ENCODE data around the gene ARHGAP6.

Gene ARHGAP6

DNA sequence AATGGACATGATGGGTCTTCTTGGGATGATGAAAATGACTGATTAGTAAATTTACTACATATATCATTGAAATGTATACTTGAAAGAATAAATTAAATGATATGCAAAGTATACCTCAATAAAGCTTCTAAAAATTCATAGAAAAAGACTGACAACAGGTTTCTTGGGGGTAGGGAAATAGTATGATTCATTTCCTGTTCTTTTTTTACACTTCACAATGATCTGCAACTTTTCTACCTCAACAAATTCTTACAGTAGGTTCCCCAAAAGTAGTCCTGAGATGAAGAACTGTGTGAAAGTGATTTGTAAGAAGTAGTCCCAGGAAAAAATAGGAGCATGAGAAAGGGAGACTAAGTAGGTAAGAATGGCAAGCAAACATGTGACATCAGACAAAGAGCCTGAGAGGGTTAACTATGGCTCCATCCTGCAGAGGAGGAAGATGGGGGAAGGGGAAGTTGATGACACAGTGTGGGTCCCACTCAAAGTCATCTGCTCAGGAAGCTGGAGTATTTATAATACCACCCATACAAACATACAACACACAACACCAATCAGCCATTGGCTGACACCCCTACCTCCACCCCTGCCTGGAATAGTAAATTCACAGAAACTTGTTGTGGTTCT lies 73.9 kb downstream of the ARHGAP6 start:
- TF ChIP-seq, protein P1, sequence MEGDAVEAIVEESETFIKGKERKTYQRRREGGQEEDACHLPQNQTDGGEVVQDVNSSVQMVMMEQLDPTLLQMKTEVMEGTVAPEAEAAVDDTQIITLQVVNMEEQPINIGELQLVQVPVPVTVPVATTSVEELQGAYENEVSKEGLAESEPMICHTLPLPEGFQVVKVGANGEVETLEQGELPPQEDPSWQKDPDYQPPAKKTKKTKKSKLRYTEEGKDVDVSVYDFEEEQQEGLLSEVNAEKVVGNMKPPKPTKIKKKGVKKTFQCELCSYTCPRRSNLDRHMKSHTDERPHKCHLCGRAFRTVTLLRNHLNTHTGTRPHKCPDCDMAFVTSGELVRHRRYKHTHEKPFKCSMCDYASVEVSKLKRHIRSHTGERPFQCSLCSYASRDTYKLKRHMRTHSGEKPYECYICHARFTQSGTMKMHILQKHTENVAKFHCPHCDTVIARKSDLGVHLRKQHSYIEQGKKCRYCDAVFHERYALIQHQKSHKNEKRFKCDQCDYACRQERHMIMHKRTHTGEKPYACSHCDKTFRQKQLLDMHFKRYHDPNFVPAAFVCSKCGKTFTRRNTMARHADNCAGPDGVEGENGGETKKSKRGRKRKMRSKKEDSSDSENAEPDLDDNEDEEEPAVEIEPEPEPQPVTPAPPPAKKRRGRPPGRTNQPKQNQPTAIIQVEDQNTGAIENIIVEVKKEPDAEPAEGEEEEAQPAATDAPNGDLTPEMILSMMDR (IDR thresholded peaks at IDR 0.05; ENCODE audit: poor library complexity, severe bottlenecking), result no peak
- no peak for DNase-seq (ENCODE audit: low spot score)
- Histone ChIP-seq H3K27ac (ENCODE audit: poor library complexity, severe bottlenecking) (no peak overlapping the region), H3K4me3 (ENCODE audit: severe bottlenecking) (no peak overlapping the region), H3K9me3 (ENCODE audit: severe bottlenecking) (no peaks in the 10 kb centered on the region), H3K36me3 (ENCODE audit: low read depth) (no peaks in the 10 kb centered on the region), H3K27me3 (ENCODE audit: insufficient read depth, poor library complexity, severe bottlenecking) (no peaks in the 10 kb centered on the region), H3K4me1 (ENCODE audit: insufficient read depth, poor library complexity, severe bottlenecking) (no peaks in the 10 kb centered on the region)
- ATAC-seq (ENCODE audit: low read depth), result no peak

DNA sequence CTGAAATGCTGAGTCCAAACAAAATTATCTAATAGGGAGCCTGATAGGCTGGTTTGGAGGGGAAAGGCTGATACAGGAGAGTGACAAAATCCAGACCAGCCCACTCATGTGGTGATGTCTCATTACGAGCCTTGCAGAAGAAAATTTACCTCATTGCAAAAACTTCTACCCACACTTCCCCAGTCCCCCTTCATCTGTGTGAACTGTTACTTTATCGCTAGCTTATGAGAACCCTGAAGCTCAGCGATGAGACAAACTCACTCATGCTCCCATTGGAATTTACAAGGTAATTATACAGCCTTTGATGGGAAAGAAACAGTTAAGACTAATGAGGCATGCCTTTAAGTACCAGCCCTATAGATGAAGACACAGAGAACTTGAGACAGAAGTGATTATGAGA lies 76.1 kb downstream of the ARHGAP6 start:
- H3K4me3 ChIP-seq (ENCODE audit: severe bottlenecking), result no peak overlapping the region
- no peaks in the 10 kb centered on the region for H3K27me3 ChIP-seq (ENCODE audit: insufficient read depth, poor library complexity, severe bottlenecking)
- H3K36me3 ChIP-seq (ENCODE audit: low read depth), result no peaks in the 10 kb centered on the region
- DNase-seq (ENCODE audit: low spot score) (no peak), ATAC-seq (ENCODE audit: low read depth) (no peak)
- H3K9me3 ChIP-seq (ENCODE audit: severe bottlenecking), result no peaks in the 10 kb centered on the region
- no peaks in the 10 kb centered on the region for H3K4me1 ChIP-seq (ENCODE audit: insufficient read depth, poor library complexity, severe bottlenecking)
- no peak overlapping the region for H3K27ac ChIP-seq (ENCODE audit: poor library complexity, severe bottlenecking)
- TF ChIP-seq, protein P1 (IDR thresholded peaks at IDR 0.05; ENCODE audit: poor library complexity, severe bottlenecking), result no peak

DNA sequence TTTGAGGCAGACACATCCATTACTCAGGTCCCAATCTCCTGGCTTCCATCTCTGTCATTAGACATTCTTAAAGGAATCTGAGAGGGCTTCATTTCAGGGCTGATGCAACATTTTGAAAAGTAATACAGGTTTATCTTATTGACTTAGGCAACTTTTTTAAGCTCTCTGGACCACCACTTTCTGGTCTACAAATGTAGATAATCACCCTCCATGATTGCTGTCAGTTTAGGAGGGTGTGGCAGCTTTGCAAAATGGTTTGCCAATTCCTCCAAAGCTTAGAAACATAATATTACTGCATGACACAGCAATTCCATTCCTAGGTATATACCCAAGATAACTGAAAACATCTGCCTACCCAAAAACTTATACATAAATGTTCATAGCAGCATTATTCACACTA lies 77.6 kb downstream of the ARHGAP6 start:
- ATAC-seq (ENCODE audit: low read depth) (no peak), DNase-seq (ENCODE audit: low spot score) (no peak)
- Histone ChIP-seq H3K4me3 (ENCODE audit: severe bottlenecking) (no peak overlapping the region), H3K27me3 (ENCODE audit: insufficient read depth, poor library complexity, severe bottlenecking) (no peaks in the 10 kb centered on the region), H3K4me1 (ENCODE audit: insufficient read depth, poor library complexity, severe bottlenecking) (no peaks in the 10 kb centered on the region), H3K9me3 (ENCODE audit: severe bottlenecking) (no peaks in the 10 kb centered on the region), H3K27ac (ENCODE audit: poor library complexity, severe bottlenecking) (no peak overlapping the region), H3K36me3 (ENCODE audit: low read depth) (no peaks in the 10 kb centered on the region)
- TF ChIP-seq, protein P1 (IDR thresholded peaks at IDR 0.05; ENCODE audit: poor library complexity, severe bottlenecking), result no peak

DNA sequence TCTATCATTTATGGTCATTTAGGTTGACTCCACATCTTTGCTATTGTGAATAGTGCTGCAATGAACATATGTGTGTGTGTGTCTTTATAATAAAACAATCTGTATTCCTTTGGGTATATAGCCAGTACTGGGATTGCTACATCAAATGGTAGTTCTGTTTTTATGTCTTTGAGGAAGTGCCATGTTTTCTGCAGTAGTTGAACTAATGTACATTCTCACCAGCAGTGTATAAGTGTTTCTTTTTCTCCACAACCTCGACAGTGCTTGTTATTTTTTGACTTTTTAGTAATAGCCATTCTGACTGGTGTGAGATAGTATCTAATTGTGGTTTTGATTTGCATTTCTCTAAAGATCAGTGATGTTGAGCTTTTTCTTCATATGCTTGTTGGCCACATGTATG lies 80.5 kb downstream of the ARHGAP6 start:
- TF ChIP-seq, protein P1 (IDR thresholded peaks at IDR 0.05; ENCODE audit: poor library complexity, severe bottlenecking), result no peak
- DNase-seq (ENCODE audit: low spot score), result no peak
- Histone ChIP-seq H3K4me1 (ENCODE audit: insufficient read depth, poor library complexity, severe bottlenecking) (no peaks in the 10 kb centered on the region), H3K27me3 (ENCODE audit: insufficient read depth, poor library complexity, severe bottlenecking) (no peaks in the 10 kb centered on the region), H3K4me3 (ENCODE audit: severe bottlenecking) (no peak overlapping the region), H3K36me3 (ENCODE audit: low read depth) (no peaks in the 10 kb centered on the region), H3K9me3 (ENCODE audit: severe bottlenecking) (no peaks in the 10 kb centered on the region), H3K27ac (ENCODE audit: poor library complexity, severe bottlenecking) (no peak overlapping the region)
- no peak for ATAC-seq (ENCODE audit: low read depth)

DNA sequence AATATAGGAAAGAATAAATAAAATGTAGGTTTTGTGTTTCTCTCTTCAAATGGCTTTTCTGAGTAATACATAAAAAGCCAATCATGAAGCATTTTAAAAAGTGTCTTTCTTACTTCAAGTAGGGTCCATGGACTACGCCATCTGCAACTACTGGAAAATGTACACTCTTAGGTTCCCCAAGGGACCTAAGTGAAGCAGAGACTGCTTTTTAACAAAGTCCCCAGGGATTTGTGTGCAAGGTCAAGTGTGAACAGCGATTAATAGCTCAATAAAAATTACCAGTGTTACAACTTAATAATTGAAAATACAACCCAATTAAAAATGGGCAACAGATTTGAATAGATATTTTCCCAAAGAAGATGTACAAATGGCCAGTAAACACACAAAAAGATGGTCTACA lies 84.9 kb downstream of the ARHGAP6 start:
- H3K9me3 ChIP-seq (ENCODE audit: severe bottlenecking), result no peaks in the 10 kb centered on the region
- H3K27me3 ChIP-seq (ENCODE audit: insufficient read depth, poor library complexity, severe bottlenecking), result no peaks in the 10 kb centered on the region
- H3K27ac ChIP-seq (ENCODE audit: poor library complexity, severe bottlenecking), result no peak overlapping the region

More for the DNA sequence above, 84.9 kb downstream of the ARHGAP6 start:
- H3K4me1 ChIP-seq (ENCODE audit: insufficient read depth, poor library complexity, severe bottlenecking), result no peaks in the 10 kb centered on the region
- no peaks in the 10 kb centered on the region for H3K36me3 ChIP-seq (ENCODE audit: low read depth)
- DNase-seq (ENCODE audit: low spot score), result no peak
- TF ChIP-seq, protein P1 (IDR thresholded peaks at IDR 0.05; ENCODE audit: poor library complexity, severe bottlenecking), result no peak
- no peak overlapping the region for H3K4me3 ChIP-seq (ENCODE audit: severe bottlenecking)
- ATAC-seq (ENCODE audit: low read depth), result no peak
